Measurements from ENCODE around the gene EDC4. TPM values are rescaled to one million over a fixed set of nuclear protein-coding genes. Genes with fewer than 3 reads are reported as not detected.
A peak's percentile ranks its signal among the peaks of the same experiment; 100 is the strongest.

EDC4 gene
- total and polyA plus RNA-seq, 2 of the 13 experiments (the other 11 are each of a cell fraction or from before 2014, with no cell fraction given), result 51.4 to 59.1 TPM

- no peaks in the 10 kb centered on the region for H3K36me3 ChIP-seq (replicated peaks in 1 of 2; ENCODE audit: control insufficient read depth in 1 of 2, insufficient read depth in 2 of 2, low read length in 2 of 2)
- ChIA-PET POLR2A (interaction anchor here (0.7 to 3.0 kb wide), 11 partner anchors 10 to 192 kb away, joined by 3 to 32 read pairs (median 4); partner anchors contain the start of genes CTRL, EDC4, LCAT and NFATC3), CTCF (ENCODE audit: low intra/inter-chr PET ratio, low total read pairs) (interaction anchor here (1.1 kb wide), 1 partner anchor 36 kb away, joined by 3 read pairs; no protein-coding TSS in a partner anchor)
- peaks cover 40% of the 10 kb centered on the region for H3K79me2 ChIP-seq (ENCODE audit: insufficient read depth, low read length)
- BruUV-seq (replicated peaks), result TSS peak; percentile 90
- peak within 1 kb of the TSS; percentile 29 for H2AFZ ChIP-seq (ENCODE audit: low read length)
- no peaks in the 10 kb centered on the region; a peak in 1 of 5 replicates for H3K27me3 ChIP-seq (ENCODE audit: control insufficient read depth in 1 of 2, insufficient read depth in 2 of 2, low read length in 2 of 2)
- in situ Hi-C loops (cut with HindIII; ENCODE audit: extremely low pct_ligation_motif_present, low pct_unique_long_range_greater_than_20kb), result no loop called here
- FAIRE-seq (peak; percentile 62), ATAC-seq (peak; percentile 94), DNase-seq (ENCODE audit: low spot score) (peak; percentile 95)
- H4K20me1 ChIP-seq (ENCODE audit: insufficient read depth, low read length), result peaks cover 7% of the 10 kb centered on the region; the same call in 1 of the 2 replicates
- H3K4me1 ChIP-seq (ENCODE audit: insufficient read depth, low read length), result peaks cover 43% of the 10 kb centered on the region
- H3K4me2 ChIP-seq (ENCODE audit: low read depth, low read length), result peak within 1 kb of the TSS; percentile 86
- H3K9me3 ChIP-seq (ENCODE audit: low read length), result no peaks in the 10 kb centered on the region
- WGBS (ENCODE audit: low lambda C conversion rate), result under 1% methylated on average over 56 of the region's 90 CpGs
- peak within 1 kb of the TSS; percentile 93 to 99 (median 98) for H3K4me3 ChIP-seq (replicated peaks in 1 of 3; ENCODE audit: insufficient read depth in 1 of 3, low read depth in 2 of 3, low read length in 3 of 3)
- peak within 1 kb of the TSS; percentile 99 for H3K9ac ChIP-seq (ENCODE audit: insufficient read depth, low read depth, low read length)
- H3K27ac ChIP-seq (ENCODE audit: extremely low read length, insufficient read depth, low read length), result peak within 1 kb of the TSS; percentile 90
- intact Hi-C loops (cut with micrococcal nuclease; ENCODE audit: unreplicated experiment), result loop anchor here (2.0 kb wide), 1 partner anchor 36 kb away; no protein-coding TSS in a partner anchor
- peak; percentile 87 for TF ChIP-seq SIX4 (CRISPR knock-in tag; IDR thresholded peaks at IDR 0.05)
- TF ChIP-seq FOXP1 (IDR thresholded peaks at IDR 0.05), result no peak
- no peak for TF ChIP-seq FOXP1 (CRISPR knock-in tag; IDR thresholded peaks at IDR 0.05)
- peak; percentile 43; the same call in 1 of the 2 replicates for TF ChIP-seq ZNF317 (CRISPR knock-in tag; IDR thresholded peaks at IDR 0.05)
- 0 out of 2 replicates have a peak, but pooled peaks have one; percentile 9 for TF ChIP-seq RARA (CRISPR knock-in tag; IDR thresholded peaks at IDR 0.05)
- TF ChIP-seq ZNF451 (CRISPR knock-in tag; IDR thresholded peaks at IDR 0.05), result 0 out of 2 replicates have a peak, but pooled peaks have one; percentile 27
- TF ChIP-seq ZBTB21 (CRISPR knock-in tag; IDR thresholded peaks at IDR 0.05), result peak; percentile 90
- no peak for TF ChIP-seq MBNL3 (CRISPR knock-in tag; conservative IDR thresholded peaks at IDR 0.05)
- TF ChIP-seq KLF11 (CRISPR knock-in tag; IDR thresholded peaks at IDR 0.05), result no peak
- TF ChIP-seq TSC22D2 (CRISPR knock-in tag; IDR thresholded peaks at IDR 0.05; ENCODE audit: borderline replicate concordance), result no peak
- peak; percentile 11; the same call in 1 of the 2 replicates for TF ChIP-seq ZNF441 (CRISPR knock-in tag; IDR thresholded peaks at IDR 0.05; ENCODE audit: borderline replicate concordance)
- peak; percentile 92 for TF ChIP-seq ATF1 (CRISPR knock-in tag; IDR thresholded peaks at IDR 0.05)
- TF ChIP-seq MIER2 (CRISPR knock-in tag; IDR thresholded peaks at IDR 0.05), result no peak
- TF ChIP-seq HNF4G (IDR thresholded peaks at IDR 0.05; ENCODE audit: borderline replicate concordance, low read depth, low read length), result no peak
- TF ChIP-seq HNF4G (CRISPR knock-in tag; IDR thresholded peaks at IDR 0.05; ENCODE audit: borderline replicate concordance, low read depth), result 0 out of 2 replicates have a peak, but pooled peaks have one; percentile 54
- peak; percentile 54; the same call in 1 of the 2 replicates for TF ChIP-seq ZNF318 (CRISPR knock-in tag; IDR thresholded peaks at IDR 0.05)
- peak; percentile 64 for TF ChIP-seq BORCS8-MEF2B (CRISPR knock-in tag; IDR thresholded peaks at IDR 0.05)
Observed at GRCh38 chr16:67892899-67893742, 20.3 kb downstream of the EDC4 start, which contains the start of gene PSKH1. TSS of gene PSKH1 (plus strand) at chr16:67893254. CDS start at chr16:67908750, 15,496 bp downstream.
